A673 (cell line): Measurements from ENCODE around the gene CTNNA3.

ENCODE experiments used
- EZH2 ChIP-seq: fragments of 200-600 bp; sonication (generic); IDR thresholded peaks from 2 replicates; pipeline ENCODE4 v1.6.1; 2017; ENCODE audit warnings: borderline replicate concordance, low read depth, mild to moderate bottlenecking, mixed read lengths, antibody characterized with exemption, low read length; ENCODE audit not compliant: poor library complexity, severe bottlenecking
- TF ChIP-seq, protein P1 (sequence below): fragments of 300-800, 200-600 bp; sonication (generic); conservative IDR thresholded peaks from 2 replicates; pipeline ENCODE4 v1.5.1; 2017; ENCODE audit warnings: low read depth, mild to moderate bottlenecking, antibody characterized with exemption, low read length, moderate library complexity, mixed read lengths

DNA sequence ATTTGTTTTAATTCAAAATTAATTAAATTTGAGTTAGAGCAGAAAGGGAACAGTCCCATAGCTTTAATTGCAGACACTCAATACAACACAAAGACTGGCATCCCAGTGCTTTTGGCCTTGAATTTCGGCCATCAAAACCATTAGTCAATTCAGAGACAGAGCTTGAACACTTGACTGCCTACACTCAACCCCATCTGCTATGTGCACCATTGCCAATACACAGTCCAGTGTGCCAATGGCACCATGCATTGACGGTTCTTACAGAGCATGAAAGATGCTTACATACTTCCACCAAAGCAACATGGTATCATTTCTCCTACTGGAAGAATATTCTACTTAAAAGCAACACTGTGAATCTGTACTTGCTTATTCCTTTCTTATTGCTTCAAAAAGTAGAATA, 813.7 kb downstream of the CTNNA3 start:
- TF ChIP-seq, protein P1, sequence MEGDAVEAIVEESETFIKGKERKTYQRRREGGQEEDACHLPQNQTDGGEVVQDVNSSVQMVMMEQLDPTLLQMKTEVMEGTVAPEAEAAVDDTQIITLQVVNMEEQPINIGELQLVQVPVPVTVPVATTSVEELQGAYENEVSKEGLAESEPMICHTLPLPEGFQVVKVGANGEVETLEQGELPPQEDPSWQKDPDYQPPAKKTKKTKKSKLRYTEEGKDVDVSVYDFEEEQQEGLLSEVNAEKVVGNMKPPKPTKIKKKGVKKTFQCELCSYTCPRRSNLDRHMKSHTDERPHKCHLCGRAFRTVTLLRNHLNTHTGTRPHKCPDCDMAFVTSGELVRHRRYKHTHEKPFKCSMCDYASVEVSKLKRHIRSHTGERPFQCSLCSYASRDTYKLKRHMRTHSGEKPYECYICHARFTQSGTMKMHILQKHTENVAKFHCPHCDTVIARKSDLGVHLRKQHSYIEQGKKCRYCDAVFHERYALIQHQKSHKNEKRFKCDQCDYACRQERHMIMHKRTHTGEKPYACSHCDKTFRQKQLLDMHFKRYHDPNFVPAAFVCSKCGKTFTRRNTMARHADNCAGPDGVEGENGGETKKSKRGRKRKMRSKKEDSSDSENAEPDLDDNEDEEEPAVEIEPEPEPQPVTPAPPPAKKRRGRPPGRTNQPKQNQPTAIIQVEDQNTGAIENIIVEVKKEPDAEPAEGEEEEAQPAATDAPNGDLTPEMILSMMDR, result no peak
- no peak for TF ChIP-seq EZH2
